ENCODE data around the gene ATXN3. TPM values are rescaled to one million over a fixed set of nuclear protein-coding genes. Genes with fewer than 3 reads are reported as not detected.

Gene ATXN3
- polyA plus RNA-seq, 2 donors: 12.0 to 12.7 TPM

- H3K36me3 ChIP-seq (ENCODE audit: control insufficient read depth in 2 of 2, insufficient read depth in 2 of 2, low read length in 1 of 2): no peaks in the 10 kb centered on the region
- H3K27me3 ChIP-seq (ENCODE audit: control insufficient read depth in 1 of 2, insufficient read depth in 2 of 2, low read length in 2 of 2): no peaks in the 10 kb centered on the region
- H3K4me3 ChIP-seq (ENCODE audit: low read depth in 1 of 2, low read length in 2 of 2): peak overlapping the region; percentile 87 to 89
- peaks cover 0 to 4% of the 10 kb centered on the region in 2 donors for H3K4me1 ChIP-seq (ENCODE audit: control insufficient read depth in 2 of 2, insufficient read depth in 2 of 2, low read length in 1 of 2)
- H3K9me3 ChIP-seq (ENCODE audit: control insufficient read depth in 2 of 2, insufficient read depth in 1 of 2, low read depth in 1 of 2, low read length in 1 of 2): no peaks in the 10 kb centered on the region
- 0% methylated on average over 22 of the region's 22 CpGs for WGBS, 2 donors
- H3K27ac ChIP-seq (ENCODE audit: low read depth in 2 of 2, low read length in 1 of 2): peak overlapping the region; percentile 93 to 96
Measured at GRCh38 chr14:92122351-92122677, 15.9 kb upstream of the ATXN3 start.

GRCh38 chr14:92121670-92122350 is 15.4 kb upstream of the ATXN3 start, which contains the start of the genes CPSF2 and NDUFB1:
Gene CPSF2 (plus strand): TSS chr14:92121969. CDS start chr14:92130985, 9,016 bp downstream.
Gene NDUFB1 (minus strand): TSS chr14:92121706. CDS start chr14:92117637, 4,069 bp downstream.
- Histone ChIP-seq H3K27me3 (ENCODE audit: control insufficient read depth in 1 of 2, insufficient read depth in 2 of 2, low read length in 2 of 2) (no peaks in the 10 kb centered on the region), H3K27ac (ENCODE audit: low read depth in 2 of 2, low read length in 1 of 2) (peak within 1 kb of the TSS; percentile 93 to 96), H3K9me3 (ENCODE audit: control insufficient read depth in 2 of 2, insufficient read depth in 1 of 2, low read depth in 1 of 2, low read length in 1 of 2) (no peaks in the 10 kb centered on the region), H3K36me3 (ENCODE audit: control insufficient read depth in 2 of 2, insufficient read depth in 2 of 2, low read length in 1 of 2) (peaks cover 0 to 1% of the 10 kb centered on the region in 2 donors), H3K4me3 (ENCODE audit: low read depth in 1 of 2, low read length in 2 of 2) (peak within 1 kb of the TSS; percentile 87 to 89), H3K4me1 (ENCODE audit: control insufficient read depth in 2 of 2, insufficient read depth in 2 of 2, low read length in 1 of 2) (peaks cover 0 to 4% of the 10 kb centered on the region in 2 donors)
- 0 to 1% methylated on average over 53 to 55 of the region's 55 CpGs for WGBS, 2 donors

GRCh38 chr14:92121207-92121669 is 14.9 kb upstream of the ATXN3 start:
- WGBS, 2 donors: 0 to 1% methylated on average over 36 of the region's 36 CpGs
- peak overlapping the region; percentile 93 to 96 for H3K27ac ChIP-seq (ENCODE audit: low read depth in 2 of 2, low read length in 1 of 2)
- H3K4me3 ChIP-seq (ENCODE audit: low read depth in 1 of 2, low read length in 2 of 2): peak overlapping the region; percentile 87 to 89
- no peaks in the 10 kb centered on the region for H3K9me3 ChIP-seq (ENCODE audit: control insufficient read depth in 2 of 2, insufficient read depth in 1 of 2, low read depth in 1 of 2, low read length in 1 of 2)
- H3K36me3 ChIP-seq (ENCODE audit: control insufficient read depth in 2 of 2, insufficient read depth in 2 of 2, low read length in 1 of 2): peaks cover 0 to 3% of the 10 kb centered on the region in 2 donors
- no peaks in the 10 kb centered on the region for H3K27me3 ChIP-seq (ENCODE audit: control insufficient read depth in 1 of 2, insufficient read depth in 2 of 2, low read length in 2 of 2)
- peaks cover 0 to 4% of the 10 kb centered on the region in 2 donors for H3K4me1 ChIP-seq (ENCODE audit: control insufficient read depth in 2 of 2, insufficient read depth in 2 of 2, low read length in 1 of 2)

- no peaks in the 10 kb centered on the region for H3K27me3 ChIP-seq (ENCODE audit: control insufficient read depth in 1 of 2, insufficient read depth in 2 of 2, low read length in 2 of 2)
- H3K36me3 ChIP-seq (ENCODE audit: control insufficient read depth in 2 of 2, insufficient read depth in 2 of 2, low read length in 1 of 2): no peaks in the 10 kb centered on the region
- H3K9me3 ChIP-seq (ENCODE audit: control insufficient read depth in 2 of 2, insufficient read depth in 1 of 2, low read depth in 1 of 2, low read length in 1 of 2): no peaks in the 10 kb centered on the region
- 83 to 85% methylated on average over 5 of the region's 5 CpGs for WGBS, 2 donors
- H3K27ac ChIP-seq (ENCODE audit: low read depth in 2 of 2, low read length in 1 of 2): no peak overlapping the region
- H3K4me1 ChIP-seq (ENCODE audit: control insufficient read depth in 2 of 2, insufficient read depth in 2 of 2, low read length in 1 of 2): peaks cover 0 to 3% of the 10 kb centered on the region in 2 donors
- H3K4me3 ChIP-seq (ENCODE audit: low read depth in 1 of 2, low read length in 2 of 2): no peak overlapping the region
Measured at GRCh38 chr14:92109490-92109889, 3.1 kb upstream of the ATXN3 start.

- 20 to 23% methylated on average over 11 of the region's 11 CpGs for WGBS, 2 donors
Measured at GRCh38 chr14:92108345-92109254, 2.2 kb upstream of the ATXN3 start.

GRCh38 chr14:92105893-92106142 is 564 bp downstream of the ATXN3 start:
- WGBS, 2 donors: 0 to 1% methylated on average over 10 of the region's 10 CpGs
- Histone ChIP-seq H3K4me3 (ENCODE audit: low read depth in 1 of 2, low read length in 2 of 2) (peak overlapping the region; percentile 84 to 86), H3K9me3 (ENCODE audit: control insufficient read depth in 2 of 2, insufficient read depth in 1 of 2, low read depth in 1 of 2, low read length in 1 of 2) (no peaks in the 10 kb centered on the region), H3K36me3 (ENCODE audit: control insufficient read depth in 2 of 2, insufficient read depth in 2 of 2, low read length in 1 of 2) (no peaks in the 10 kb centered on the region), H3K27me3 (ENCODE audit: control insufficient read depth in 1 of 2, insufficient read depth in 2 of 2, low read length in 2 of 2) (no peaks in the 10 kb centered on the region), H3K4me1 (ENCODE audit: control insufficient read depth in 2 of 2, insufficient read depth in 2 of 2, low read length in 1 of 2) (peaks cover 0 to 3% of the 10 kb centered on the region in 2 donors), H3K27ac (ENCODE audit: low read depth in 2 of 2, low read length in 1 of 2) (peak overlapping the region; percentile 92 to 96)

More at GRCh38 chr14:92108345-92109254, 2.2 kb upstream of the ATXN3 start:
- no peaks in the 10 kb centered on the region for H3K9me3 ChIP-seq (ENCODE audit: control insufficient read depth in 2 of 2, insufficient read depth in 1 of 2, low read depth in 1 of 2, low read length in 1 of 2)
- no peaks in the 10 kb centered on the region for H3K27me3 ChIP-seq (ENCODE audit: control insufficient read depth in 1 of 2, insufficient read depth in 2 of 2, low read length in 2 of 2)
- no peaks in the 10 kb centered on the region for H3K36me3 ChIP-seq (ENCODE audit: control insufficient read depth in 2 of 2, insufficient read depth in 2 of 2, low read length in 1 of 2)
- peaks cover 0 to 3% of the 10 kb centered on the region in 2 donors for H3K4me1 ChIP-seq (ENCODE audit: control insufficient read depth in 2 of 2, insufficient read depth in 2 of 2, low read length in 1 of 2)
- no peak overlapping the region for H3K27ac ChIP-seq (ENCODE audit: low read depth in 2 of 2, low read length in 1 of 2)
- H3K4me3 ChIP-seq (ENCODE audit: low read depth in 1 of 2, low read length in 2 of 2): no peak overlapping the region

GRCh38 chr14:92105073-92105892 is 1.1 kb downstream of the ATXN3 start:
- Histone ChIP-seq H3K27me3 (ENCODE audit: control insufficient read depth in 1 of 2, insufficient read depth in 2 of 2, low read length in 2 of 2) (no peaks in the 10 kb centered on the region), H3K36me3 (ENCODE audit: control insufficient read depth in 2 of 2, insufficient read depth in 2 of 2, low read length in 1 of 2) (no peaks in the 10 kb centered on the region), H3K4me3 (ENCODE audit: low read depth in 1 of 2, low read length in 2 of 2) (peak overlapping the region; percentile 84 to 86), H3K4me1 (ENCODE audit: control insufficient read depth in 2 of 2, insufficient read depth in 2 of 2, low read length in 1 of 2) (peaks cover 0 to 3% of the 10 kb centered on the region in 2 donors), H3K9me3 (ENCODE audit: control insufficient read depth in 2 of 2, insufficient read depth in 1 of 2, low read depth in 1 of 2, low read length in 1 of 2) (no peaks in the 10 kb centered on the region), H3K27ac (ENCODE audit: low read depth in 2 of 2, low read length in 1 of 2) (peak overlapping the region; percentile 92 to 96)
- WGBS, 2 donors: 49 to 55% methylated on average over 16 of the region's 16 CpGs

- WGBS, 2 donors: 86 to 87% methylated on average over 7 of the region's 7 CpGs
- H3K27ac ChIP-seq (ENCODE audit: low read depth in 2 of 2, low read length in 1 of 2): no peak overlapping the region
- H3K4me1 ChIP-seq (ENCODE audit: control insufficient read depth in 2 of 2, insufficient read depth in 2 of 2, low read length in 1 of 2): peaks cover 0 to 3% of the 10 kb centered on the region in 2 donors
- no peaks in the 10 kb centered on the region for H3K9me3 ChIP-seq (ENCODE audit: control insufficient read depth in 2 of 2, insufficient read depth in 1 of 2, low read depth in 1 of 2, low read length in 1 of 2)
- no peaks in the 10 kb centered on the region for H3K27me3 ChIP-seq (ENCODE audit: control insufficient read depth in 1 of 2, insufficient read depth in 2 of 2, low read length in 2 of 2)
- H3K36me3 ChIP-seq (ENCODE audit: control insufficient read depth in 2 of 2, insufficient read depth in 2 of 2, low read length in 1 of 2): peaks cover 0 to 2% of the 10 kb centered on the region in 2 donors
- no peak overlapping the region for H3K4me3 ChIP-seq (ENCODE audit: low read depth in 1 of 2, low read length in 2 of 2)
Measured at GRCh38 chr14:92103363-92103989, 2.9 kb downstream of the ATXN3 start.

- H3K9me3 ChIP-seq (ENCODE audit: control insufficient read depth in 2 of 2, insufficient read depth in 1 of 2, low read depth in 1 of 2, low read length in 1 of 2): no peaks in the 10 kb centered on the region
- H3K4me1 ChIP-seq (ENCODE audit: control insufficient read depth in 2 of 2, insufficient read depth in 2 of 2, low read length in 1 of 2): no peaks in the 10 kb centered on the region
- H3K27me3 ChIP-seq (ENCODE audit: control insufficient read depth in 1 of 2, insufficient read depth in 2 of 2, low read length in 2 of 2): no peaks in the 10 kb centered on the region
- no peak overlapping the region for H3K27ac ChIP-seq (ENCODE audit: low read depth in 2 of 2, low read length in 1 of 2)
- H3K4me3 ChIP-seq (ENCODE audit: low read depth in 1 of 2, low read length in 2 of 2): no peak overlapping the region
- H3K36me3 ChIP-seq (ENCODE audit: control insufficient read depth in 2 of 2, insufficient read depth in 2 of 2, low read length in 1 of 2): peaks cover 0 to 2% of the 10 kb centered on the region in 2 donors
Measured at GRCh38 chr14:92099802-92100201, 6.6 kb downstream of the ATXN3 start.
